GF-D8 (cell line): ENCODE data around the gene DCT.

ENCODE experiments used
- DNase-seq: peaks from one replicate; lab custom pipeline; 2025; lab: John Stamatoyannopoulos, UW

DCT gene

DNA sequence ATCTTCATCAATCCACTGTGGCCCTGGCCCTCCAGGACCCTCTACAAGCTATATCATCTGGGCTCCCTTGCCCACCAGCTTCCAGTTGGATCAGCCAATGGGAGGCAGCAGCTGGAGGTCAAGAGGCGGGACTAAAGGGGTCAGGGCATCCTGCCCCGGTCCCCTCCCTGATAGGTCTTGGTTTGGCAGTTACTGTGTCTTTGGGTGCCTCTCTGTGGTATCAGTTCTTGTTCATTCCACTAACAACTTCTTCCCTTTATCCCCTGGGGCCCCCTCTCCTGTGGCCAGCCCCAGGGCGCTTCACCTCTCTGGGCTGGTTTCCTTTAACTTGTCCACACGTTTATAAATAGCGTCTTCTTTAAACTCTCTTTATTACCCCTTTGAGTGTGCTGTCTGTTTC, 83.6 kb downstream of the DCT start:
- no peak for DNase-seq

DNA sequence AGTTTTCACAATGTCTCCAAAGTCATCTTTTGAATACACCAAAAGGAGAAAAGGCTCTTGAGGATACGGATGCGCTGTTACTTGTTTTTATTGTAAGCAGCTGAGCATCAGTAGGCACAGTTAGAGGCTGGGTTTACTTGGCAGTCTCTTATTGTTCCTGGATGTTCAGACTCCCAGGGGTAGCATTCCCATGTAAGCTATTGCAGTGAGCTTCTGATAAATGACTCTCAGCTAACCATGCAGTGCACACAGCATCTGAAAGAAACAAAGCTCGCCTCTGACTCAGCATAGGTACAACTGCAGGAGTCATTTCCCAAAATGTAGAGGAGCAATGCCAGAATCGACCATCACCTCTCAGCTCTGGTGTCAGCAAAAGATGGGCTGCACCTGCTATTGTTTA, 84.8 kb downstream of the DCT start:
- DNase-seq = no peak

- DNase-seq = no peak
These were observed 88.6 kb downstream of the DCT start for GRCh38 chr13:94390881-94391280.

DNA sequence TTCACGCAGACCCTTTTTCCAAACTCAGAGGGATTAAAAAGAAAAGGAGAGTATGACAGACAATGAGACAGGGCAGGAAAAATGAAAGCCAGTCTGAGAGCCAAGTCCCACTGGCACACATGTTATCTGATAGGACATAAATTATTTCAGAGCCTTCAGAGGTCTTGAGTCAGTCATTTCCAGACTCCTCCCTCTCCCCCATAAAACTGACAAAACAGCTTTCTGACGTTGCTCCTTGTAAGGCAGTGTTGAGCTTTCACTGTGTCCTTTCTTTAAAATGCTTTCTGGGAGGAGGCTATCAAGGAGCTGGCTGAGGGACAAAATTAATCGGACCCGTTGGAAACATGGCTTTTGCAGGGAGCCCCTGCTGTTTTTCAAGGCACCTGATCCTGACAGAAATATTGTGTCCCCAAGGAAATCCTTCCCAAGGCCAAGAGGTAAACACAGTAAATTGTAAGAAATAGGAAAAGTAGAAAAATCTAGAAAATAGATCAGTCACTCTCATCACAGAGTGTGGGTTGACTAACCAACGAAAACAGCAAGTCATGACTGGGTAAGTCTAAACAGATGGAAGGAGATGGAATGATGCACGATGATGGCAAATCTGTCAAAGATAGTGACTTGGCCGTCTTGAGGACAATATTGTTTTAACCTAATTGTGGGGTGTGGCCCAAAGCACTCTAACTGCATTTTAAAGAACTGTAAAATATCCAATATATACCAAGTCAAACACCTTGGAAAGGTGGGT, 89.7 kb downstream of the DCT start:
- no peak for DNase-seq

DNA sequence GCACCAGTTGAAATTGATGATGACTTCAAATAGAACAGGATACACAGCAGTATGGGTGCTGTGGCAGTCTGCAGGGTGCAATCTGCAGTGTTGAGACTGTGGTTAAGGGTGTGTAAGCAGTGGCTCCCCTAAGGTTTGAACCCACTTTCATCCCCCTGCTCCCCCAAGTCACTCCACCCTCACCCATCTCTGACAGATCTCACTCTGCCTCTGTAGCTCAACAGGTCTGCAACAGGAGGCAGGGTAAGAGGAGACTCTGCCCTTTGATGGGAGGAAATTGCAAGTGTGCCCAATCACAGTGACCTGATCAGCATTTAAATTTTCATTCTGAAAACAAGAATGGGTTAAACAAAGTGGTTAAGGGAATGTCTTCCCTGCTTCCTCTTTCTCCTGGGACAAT, 92.4 kb downstream of the DCT start:
- DNase-seq = no peak
